ENCODE measurements around the gene PRMT5.
A peak's percentile ranks its signal among the peaks of the same experiment; 100 is the strongest.

The PRMT5 gene

DNA sequence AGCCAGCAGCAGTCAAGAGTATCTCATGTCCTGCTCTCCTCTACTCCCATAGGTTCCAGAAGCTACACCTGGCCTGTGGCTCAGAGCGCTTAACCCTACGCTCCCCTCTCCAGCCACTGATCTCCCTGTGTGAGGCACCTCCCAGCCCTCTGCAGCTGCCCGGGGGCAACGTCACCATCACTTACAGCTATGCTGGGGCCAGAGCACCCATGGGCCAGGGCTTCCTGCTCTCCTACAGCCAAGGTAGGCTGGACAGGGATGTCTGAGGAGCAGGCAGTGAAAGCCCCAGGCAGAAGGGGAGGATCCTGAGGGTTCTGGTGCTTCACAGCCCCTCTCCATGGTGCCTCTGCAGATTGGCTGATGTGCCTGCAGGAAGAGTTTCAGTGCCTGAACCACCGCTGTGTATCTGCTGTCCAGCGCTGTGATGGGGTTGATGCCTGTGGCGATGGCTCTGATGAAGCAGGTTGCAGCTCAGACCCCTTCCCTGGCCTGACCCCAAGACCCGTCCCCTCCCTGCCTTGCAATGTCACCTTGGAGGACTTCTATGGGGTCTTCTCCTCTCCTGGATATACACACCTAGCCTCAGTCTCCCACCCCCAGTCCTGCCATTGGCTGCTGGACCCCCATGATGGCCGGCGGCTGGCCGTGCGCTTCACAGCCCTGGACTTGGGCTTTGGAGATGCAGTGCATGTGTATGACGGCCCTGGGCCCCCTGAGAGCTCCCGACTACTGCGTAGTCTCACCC is 54.0 kb downstream of the PRMT5 start:
- no peak for DNase-seq

DNA sequence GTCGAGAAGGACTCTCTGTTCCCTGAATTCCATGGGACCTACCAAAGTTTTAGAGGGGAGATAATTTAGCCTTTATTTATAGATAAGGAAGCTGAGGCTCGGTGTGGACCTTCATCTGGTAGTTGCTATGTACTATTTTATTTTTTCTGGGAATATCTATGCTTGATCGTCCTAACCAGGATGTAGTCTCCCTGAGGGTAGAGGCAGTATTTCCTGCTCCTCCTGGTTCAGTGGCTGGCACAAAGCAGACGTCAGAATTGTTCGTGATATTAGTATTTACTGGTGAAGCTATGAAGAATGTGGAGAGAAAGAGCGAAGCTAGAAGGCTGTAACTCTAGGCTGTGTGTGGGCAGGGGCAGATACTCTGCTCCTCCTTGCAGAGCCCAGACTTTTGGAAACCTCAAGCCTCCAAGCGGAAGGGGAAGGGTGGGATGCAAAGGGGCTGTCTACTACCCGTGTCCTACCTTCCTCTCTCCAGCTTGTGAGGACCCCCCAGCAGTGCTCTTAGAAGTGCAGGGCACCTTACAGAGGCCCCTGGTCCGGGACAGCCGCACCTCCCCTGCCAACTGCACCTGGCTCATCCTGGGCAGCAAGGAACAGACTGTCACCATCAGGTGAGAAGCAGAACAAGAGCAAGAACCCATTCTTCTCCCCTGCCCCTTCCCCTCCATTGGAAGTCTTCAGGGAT is 56.2 kb downstream of the PRMT5 start:
- DNase-seq = no peak

DNA sequence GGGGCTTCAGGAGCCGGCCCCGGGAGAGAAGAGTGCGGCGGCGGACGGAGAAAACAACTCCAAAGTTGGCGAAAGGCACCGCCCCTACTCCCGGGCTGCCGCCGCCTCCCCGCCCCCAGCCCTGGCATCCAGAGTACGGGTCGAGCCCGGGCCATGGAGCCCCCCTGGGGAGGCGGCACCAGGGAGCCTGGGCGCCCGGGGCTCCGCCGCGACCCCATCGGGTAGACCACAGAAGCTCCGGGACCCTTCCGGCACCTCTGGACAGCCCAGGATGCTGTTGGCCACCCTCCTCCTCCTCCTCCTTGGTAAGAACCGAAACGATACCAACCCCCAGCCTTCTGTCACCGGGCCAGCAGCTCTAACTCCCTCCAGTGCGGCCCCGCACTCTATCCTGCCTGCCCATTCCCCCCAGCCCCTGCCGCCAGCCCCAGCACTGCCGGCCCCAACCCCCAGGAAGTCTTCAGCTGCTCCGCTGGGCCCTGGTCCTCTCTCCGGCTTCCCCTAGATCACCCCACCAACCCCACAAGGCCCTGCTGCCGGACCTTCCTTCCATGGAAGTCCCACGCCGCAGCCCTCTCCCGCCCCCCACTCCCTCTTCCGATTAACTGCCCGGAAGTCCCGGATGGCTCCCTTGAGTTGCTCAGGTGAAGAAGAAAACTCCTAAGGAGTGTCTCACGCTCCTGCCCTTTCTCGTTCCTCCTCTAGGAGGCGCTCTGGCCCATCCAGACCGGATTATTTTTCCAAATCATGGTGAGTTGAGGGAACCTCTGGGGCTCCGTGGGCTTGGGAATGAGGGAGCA is 56.9 kb downstream of the PRMT5 start:
- peak; percentile 77 for DNase-seq

DNA sequence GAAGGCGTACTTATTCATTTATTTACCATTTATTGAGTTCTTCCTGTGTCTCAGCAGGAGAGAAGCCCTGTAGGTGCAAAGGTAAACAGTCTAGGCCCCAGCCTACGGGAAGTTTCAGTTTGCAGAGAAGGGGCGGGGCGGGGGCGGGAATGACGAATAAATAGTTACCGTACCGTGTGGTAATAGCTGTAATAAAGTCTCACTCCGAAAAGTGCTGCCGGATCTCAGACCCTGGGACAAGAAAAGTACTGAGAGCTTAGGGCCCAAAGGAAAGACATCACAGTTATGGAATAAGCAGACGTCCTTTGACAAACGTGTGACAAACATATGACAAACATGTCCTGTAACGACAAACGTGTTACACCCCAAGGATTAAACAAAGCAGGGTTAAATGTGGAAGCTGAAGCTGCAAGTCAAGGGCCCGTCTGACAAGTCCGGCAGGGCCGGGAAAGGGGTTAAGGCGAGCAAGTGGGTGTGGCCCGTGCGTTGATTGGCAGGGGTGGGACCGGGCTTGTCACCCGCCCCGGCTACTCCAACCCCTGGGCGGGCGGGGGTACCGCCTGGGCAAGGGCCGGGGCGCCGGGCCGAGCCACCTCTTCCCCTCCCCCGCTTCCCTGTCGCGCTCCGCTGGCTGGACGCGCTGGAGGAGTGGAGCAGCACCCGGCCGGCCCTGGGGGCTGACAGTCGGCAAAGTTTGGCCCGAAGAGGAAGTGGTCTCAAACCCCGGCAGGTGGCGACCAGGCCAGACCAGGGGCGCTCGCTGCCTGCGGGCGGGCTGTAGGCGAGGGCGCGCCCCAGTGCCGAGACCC is 57.7 kb downstream of the PRMT5 start, which contains the start of gene LRP10:
Gene LRP10 (plus strand): TSS at position 517 of the 809 bp plus-strand sequence. CDS start 564 bp downstream, outside the sequence.
- DNase-seq = peak; percentile 73

DNA sequence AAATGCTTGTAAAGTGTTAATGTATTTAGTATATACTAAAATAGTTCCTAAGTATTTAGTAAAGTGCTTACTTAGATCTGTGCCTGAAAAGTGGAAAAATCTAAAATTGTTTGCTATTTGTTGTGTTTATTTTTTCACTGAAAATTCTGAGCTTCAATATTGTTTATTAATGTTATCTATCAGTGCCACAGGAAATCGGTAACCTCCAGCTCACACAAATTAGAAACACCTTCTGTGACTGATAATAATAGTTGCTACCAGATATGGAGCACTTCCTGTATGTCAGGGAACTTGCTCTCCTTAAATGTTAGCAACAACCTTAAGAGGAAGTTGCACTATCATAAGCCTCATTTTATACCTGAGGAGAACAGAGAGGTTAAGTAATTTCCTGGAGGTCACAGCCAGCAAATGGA is 58.4 kb downstream of the PRMT5 start:
- DNase-seq = no peak

Data from fibroblast of skin of abdomen (primary cell).